HG02852 (cell line): ENCODE results near the gene ERCC2.
"Not testable (repeated sequence)": the region's sequence is repeated elsewhere in the genome, so short reads cannot be mapped to it uniquely, and the experiment has no call there.

Experiments used
- ATAC-seq: cut with Tn5 transposase; IDR thresholded peaks from one replicate; pipeline ENCODE4 v1.9.1; 2021; ENCODE audit warnings: mild to moderate bottlenecking, moderate library complexity; ENCODE audit not compliant: unreplicated experiment

Gene ERCC2

DNA sequence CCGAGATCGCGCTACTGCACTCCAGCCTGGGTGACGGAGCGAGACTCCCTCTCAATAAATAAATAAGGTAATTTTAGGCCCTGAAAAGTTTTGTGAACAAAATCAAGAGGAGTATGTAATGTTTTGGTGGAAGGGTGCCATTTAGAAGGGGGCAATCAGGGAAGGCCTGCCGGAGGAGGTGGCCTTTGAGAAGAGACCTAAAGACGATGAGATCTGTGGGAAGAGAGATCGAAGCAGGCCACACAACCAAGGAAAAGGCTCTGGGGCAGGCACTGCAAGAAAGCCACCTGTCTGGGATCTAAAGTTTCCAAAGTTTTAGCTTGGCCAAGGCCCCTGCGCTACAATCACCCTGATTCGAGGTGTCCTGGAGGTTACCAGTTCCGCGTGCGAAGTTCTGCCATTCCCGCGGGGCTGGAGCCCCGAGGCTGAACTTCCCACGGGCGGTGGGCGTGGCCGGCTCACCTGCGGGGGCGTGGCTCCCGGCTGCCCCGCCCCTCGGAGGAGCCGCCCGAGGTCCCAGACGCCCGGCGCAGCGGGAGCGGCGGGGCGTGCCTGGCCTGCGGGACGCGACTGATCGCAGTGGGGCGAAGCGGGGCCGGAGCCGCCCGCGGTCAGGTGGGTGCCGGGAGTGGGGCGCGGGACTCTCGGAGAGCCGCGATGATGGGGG is 30.0 kb downstream of the ERCC2 start, which contains the start of gene KLC3:
KLC3 (plus strand) TSS at position 519 of the 667 bp plus-strand sequence. CDS start 4,792 bp downstream, outside the sequence.
- ATAC-seq: no peak

- ATAC-seq: no peak
Observed at GRCh38 chr19:45339629-45340028, 30.7 kb downstream of the ERCC2 start.

GRCh38 chr19:45336696-45337251 is 33.6 kb downstream of the ERCC2 start:
- ATAC-seq: no peak

DNA sequence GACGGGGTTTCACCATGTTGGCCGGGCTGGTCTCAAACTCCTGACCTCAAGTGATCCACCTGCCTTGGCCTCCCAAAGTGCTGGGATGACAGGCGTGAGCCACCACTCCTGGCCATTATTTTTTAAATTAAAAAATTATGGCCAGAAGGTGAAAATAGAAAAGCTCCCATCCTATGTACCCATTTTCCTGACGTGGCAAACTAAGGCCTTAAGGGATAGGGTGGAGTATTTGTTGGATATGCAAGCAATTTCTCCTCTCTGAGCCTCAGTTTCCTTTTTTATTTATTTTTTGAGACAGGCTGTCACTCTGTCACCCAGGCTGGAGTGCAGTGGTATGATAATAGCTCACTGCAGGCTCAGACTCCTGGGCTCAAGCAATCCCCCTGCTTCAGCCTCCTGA is 35.5 kb downstream of the ERCC2 start:
- not testable (repeated sequence) for ATAC-seq

GRCh38 chr19:45333609-45334303 is 36.6 kb downstream of the ERCC2 start:
- ATAC-seq: no peak

DNA sequence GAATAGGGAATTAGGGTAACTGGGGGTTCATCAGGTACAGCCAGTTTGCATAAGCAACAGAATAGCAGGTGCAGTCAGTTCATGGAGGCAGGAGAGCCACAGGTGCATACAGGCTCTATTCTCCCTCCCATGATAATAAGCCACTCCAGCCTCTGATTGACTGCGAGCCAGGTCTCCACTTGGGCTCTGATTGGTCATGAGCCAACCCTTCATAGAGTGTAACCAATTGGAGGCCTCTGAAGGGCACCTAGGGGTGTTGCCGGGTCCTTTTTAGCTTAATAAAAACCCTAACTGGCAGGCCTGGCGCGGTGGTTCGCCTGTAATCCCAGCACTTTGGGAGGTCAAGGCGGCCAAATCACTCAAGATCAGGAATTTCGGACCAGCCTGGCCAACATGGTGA is 39.0 kb downstream of the ERCC2 start:
- no peak for ATAC-seq

GRCh38 chr19:45327404-45328143 is 42.8 kb downstream of the ERCC2 start:
- no peak for ATAC-seq

- no peak for ATAC-seq
Observed at GRCh38 chr19:45324349-45324907, 45.9 kb downstream of the ERCC2 start.

DNA sequence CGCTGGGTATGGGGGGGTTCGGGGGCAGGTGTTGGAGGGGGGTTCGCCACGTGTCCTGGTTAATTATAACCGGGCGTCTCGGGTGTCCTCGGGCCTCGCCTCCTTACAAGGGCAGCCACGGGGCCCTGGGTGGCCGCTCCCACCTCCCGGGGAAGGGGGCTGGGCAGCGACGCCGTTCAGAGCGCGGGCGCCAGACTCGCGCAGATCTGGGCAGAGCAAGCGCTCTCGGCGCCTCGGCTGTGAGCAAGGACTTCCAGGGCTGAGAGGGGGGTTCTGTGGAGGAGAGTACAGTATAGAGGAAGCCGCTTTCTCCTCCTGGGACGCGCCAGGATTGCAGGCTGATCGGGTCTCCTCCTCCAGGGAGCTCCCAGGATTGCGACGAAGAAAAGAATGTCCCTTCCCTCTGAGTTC is 46.7 kb downstream of the ERCC2 start:
- no peak for ATAC-seq

- no peak for ATAC-seq
Observed at GRCh38 chr19:45322744-45323281, 47.6 kb downstream of the ERCC2 start, which contains the start of gene CKM. Gene CKM, minus strand, starts transcription at chr19:45322875. Its CDS starts 3,162 bp downstream, at chr19:45319713.

DNA sequence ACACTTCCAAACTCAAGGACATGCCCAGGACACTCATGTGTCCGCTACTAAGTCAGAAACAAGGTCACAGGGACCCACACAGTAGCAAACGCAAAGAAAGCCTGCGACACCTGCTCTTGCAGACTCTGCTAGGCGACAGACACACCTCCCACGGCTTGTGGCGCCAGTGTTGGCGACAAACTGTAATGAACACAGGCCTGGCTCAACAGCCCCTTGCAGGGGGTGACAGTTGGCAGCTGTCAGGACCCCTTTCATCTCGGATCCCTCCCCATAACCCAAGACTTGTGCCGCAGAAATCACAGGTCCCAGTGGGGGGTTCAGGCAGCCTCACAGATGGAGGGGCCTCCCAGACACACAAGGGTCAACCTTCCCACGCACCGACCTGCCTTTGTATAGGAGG is 48.1 kb downstream of the ERCC2 start:
- ATAC-seq: no peak

- ATAC-seq: no peak
Observed at GRCh38 chr19:45321848-45322247, 48.5 kb downstream of the ERCC2 start.

DNA sequence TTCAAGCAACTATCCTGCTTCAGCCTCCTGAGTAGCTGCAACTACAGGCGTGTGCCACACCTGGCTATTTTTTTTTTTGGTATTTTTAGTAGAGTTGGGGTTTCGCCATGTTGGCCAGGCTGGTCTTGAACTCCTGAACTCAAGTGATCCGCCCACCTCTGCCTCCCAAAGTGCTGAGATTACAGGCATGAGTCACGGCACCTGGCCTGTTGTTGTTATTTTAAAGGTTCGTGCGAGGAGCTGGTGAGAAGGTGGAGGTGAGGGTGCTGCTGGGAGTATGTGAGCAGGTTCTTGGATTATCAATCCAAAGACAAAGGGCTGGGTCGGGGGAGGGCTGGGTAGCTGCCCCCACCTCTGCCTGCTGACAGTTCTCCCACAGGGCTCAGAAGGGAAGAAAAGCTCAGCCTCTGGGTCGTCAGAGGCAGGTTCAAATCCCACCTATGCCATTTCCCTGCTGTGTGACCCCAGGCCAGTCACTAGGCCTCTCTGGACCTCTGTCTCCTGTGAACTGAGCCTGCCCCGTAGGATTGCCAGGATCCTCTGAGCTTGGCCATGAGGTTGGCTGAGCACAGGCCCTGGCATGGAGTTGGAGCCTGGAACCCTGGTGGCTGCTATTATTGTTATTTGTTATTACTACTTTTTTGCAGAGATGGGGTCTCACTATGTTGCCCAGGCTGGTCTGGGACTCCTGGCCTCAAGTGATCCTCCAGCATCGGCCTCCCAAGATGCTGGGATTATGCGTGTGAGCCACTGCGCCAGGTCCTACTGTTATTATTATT is 49.2 kb downstream of the ERCC2 start:
- ATAC-seq: no peak

DNA sequence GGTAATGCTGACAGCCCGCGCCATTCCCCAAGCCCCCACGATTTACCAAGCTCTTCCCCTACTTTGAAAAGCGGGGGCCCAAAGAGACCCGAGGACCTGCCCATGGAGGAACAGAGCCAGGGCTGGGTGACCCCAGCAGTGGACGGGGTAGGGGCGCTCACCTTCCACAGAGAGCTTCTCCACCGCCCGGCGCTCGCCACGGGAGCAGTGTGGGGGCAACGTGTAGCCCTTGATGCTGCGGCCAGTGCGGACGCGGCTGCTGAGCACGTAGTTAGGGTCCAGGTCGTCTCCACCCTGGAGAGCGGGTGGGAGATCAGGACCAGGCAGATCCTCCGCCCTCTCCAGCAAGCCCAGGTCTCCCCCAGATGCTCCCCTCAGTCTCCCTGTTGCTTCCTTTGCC is 55.1 kb downstream of the ERCC2 start:
- ATAC-seq: no peak

GRCh38 chr19:45314708-45315245 is 55.6 kb downstream of the ERCC2 start:
- no peak for ATAC-seq

DNA sequence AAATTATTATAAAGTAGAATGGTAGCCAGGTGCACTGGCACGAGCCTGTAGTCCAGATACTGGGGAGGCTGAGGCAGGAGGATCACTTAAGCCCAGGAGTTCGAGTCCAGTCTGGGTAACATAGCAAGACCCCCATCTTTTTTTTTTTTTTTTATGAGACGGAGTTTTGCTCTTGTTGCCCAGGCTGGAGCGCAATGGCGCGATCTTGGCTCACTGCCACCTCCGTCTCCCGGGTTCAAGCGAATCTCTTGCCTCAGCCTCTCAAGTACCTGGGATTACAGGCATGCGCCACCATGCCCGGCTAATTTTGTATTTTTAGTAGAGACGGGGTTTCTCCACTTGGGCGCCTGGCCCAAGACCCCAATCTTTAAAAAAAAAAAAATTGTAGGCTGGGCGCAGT is 58.1 kb downstream of the ERCC2 start:
- not testable (repeated sequence) for ATAC-seq

DNA sequence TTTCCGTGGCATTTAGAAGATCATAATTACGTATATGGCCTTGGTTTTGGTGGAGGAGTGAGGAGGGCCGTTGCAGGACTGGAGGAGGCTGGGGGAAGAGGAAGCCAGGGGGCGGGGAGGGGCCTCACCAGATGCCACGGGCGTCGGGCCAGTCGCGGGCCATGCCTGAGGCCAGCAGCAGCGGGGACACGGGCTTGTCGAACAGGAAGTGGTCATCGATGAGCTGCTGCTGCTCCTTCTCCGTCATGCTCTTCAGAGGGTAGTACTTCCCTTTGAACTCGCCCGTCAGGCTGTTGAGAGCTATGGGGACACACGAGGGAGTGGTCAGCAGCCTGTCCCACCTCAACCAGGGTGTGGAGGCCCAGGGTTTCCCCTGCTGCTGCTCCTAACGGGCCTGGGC is 58.8 kb downstream of the ERCC2 start:
- ATAC-seq: no peak

GRCh38 chr19:45309322-45309721 is 61.1 kb downstream of the ERCC2 start:
- not testable (repeated sequence) for ATAC-seq

DNA sequence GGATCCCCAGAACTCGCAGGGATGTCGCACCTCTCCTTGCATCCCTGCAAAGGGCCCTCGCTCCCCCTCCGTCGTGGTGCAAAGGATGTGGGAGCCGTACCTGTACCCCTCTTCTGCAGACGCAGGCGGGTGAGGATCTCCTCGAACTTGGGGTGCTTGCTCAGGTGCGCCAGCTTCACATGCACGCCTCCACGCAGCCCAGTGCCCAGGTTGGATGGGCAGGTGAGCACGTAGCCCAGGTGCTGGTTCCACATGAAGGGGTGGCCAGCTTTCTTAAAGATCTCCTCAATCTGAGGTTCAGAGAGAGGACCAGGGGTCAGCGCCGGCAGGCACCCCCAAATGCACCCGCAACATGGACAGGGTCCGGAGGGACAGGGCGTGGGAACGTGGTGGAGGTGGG is 63.0 kb downstream of the ERCC2 start:
- ATAC-seq: no peak
